Breast epithelium (tissue), 4 donors: Measurements from ENCODE around the gene SEC23B. TPM values are rescaled to one million over a fixed set of nuclear protein-coding genes. Genes with fewer than 3 reads are reported as not detected.

Source experiments
- DNase-seq, 2 donors: peaks; one replicate each; pipeline ENCODE4 v3.0.0-alpha.2; 2019; ENCODE audit warnings: low spot score in 2 of 2
- H3K27ac ChIP-seq, 2 donors: fragments of 200-600 bp; sonication (generic) in 1 of 2; one replicate each; pipeline ENCODE4 v1.5.1; 2016 to 2019; ENCODE audit warnings: mild to moderate bottlenecking in 1 of 2
- H3K27me3 ChIP-seq, 2 donors: fragments of 200-600 bp; sonication (generic) in 1 of 2; one replicate each; pipeline versions ENCODE4 v1.5.1 to v1.6.0; 2017 to 2019; ENCODE audit warnings: control low read depth in 1 of 2, mild to moderate bottlenecking in 1 of 2
- H3K36me3 ChIP-seq: fragments of 200-600 bp; one replicate; pipeline ENCODE4 v1.5.1; 2019
- H3K4me1 ChIP-seq, 2 donors: fragments of 200-600 bp; sonication (generic); one replicate each; pipeline ENCODE4 v1.5.1; 2016 to 2019; ENCODE audit warnings: control low read depth in 1 of 2
- H3K4me3 ChIP-seq, 3 donors: fragments of 200-600 bp; sonication (generic); 1 replicate in 2 of 3; 2 replicates in 1 of 3; pipeline ENCODE4 v1.5.1; 2016 to 2019; ENCODE audit warnings: mild to moderate bottlenecking in 3 of 3, moderate library complexity in 2 of 3
- H3K9me3 ChIP-seq, 2 donors: fragments of 200-600 bp; sonication (generic) in 1 of 2; one replicate each; pipeline ENCODE4 v1.5.1; 2016 to 2019; ENCODE audit warnings: control low read depth in 1 of 2
- CTCF ChIP-seq, 3 donors: fragments of 450-650 bp; IDR thresholded peaks; one replicate each; pipeline ENCODE4 v1.5.1; 2016 to 2017; ENCODE audit warnings: antibody characterized with exemption in 3 of 3, mild to moderate bottlenecking in 3 of 3, moderate library complexity in 3 of 3
- POLR2A ChIP-seq: fragments of 450-650 bp; IDR thresholded peaks from one replicate; pipeline ENCODE4 v1.6.1; 2016; ENCODE audit warnings: antibody characterized with exemption, mild to moderate bottlenecking, moderate library complexity
- POLR2AphosphoS5 ChIP-seq, 3 donors: sonication (generic); formaldehyde crosslinking; IDR thresholded peaks; one replicate each; pipeline ENCODE4 v1.6.1; 2017; ENCODE audit warnings: antibody characterized with exemption in 3 of 3
- intact Hi-C: fragments of 100-400 bp; cut with DNase I; formaldehyde crosslinking; loops from one replicate; pipeline ENCODE4 v1.15.1; 2023; ENCODE audit warnings: low total_unique reads
- total RNA-seq, 3 donors: library from RNA; depleted of rRNA; stranded (reverse); fragments of >200 nt; gene quantifications; one replicate each; pipeline ENCODE4 v1.1.0, GENCODE V29; 2016

SEC23B gene
- total RNA-seq, 3 donors from 2014 or later, result 27.0 to 57.7 (median 52.8) TPM

- Histone ChIP-seq H3K4me1 (no peaks in the 10 kb centered on the region), H3K9me3 (no peaks in the 10 kb centered on the region), H3K4me3 (no peak overlapping the region), H3K27me3 (no peaks in the 10 kb centered on the region), H3K27ac (no peak overlapping the region), H3K36me3 (no peaks in the 10 kb centered on the region)
- no peak for TF ChIP-seq CTCF (IDR thresholded peaks at IDR 0.05)
- no peak for TF ChIP-seq POLR2A
- TF ChIP-seq POLR2AphosphoS5 (IDR thresholded peaks at IDR 0.05), result no peak
- intact Hi-C loops, result no loop called here
- no peak for DNase-seq
Observed at GRCh38 chr20:18571009-18571408, 63.3 kb downstream of the SEC23B start.

GRCh38 chr20:18571578-18571977 is 63.8 kb downstream of the SEC23B start:
- Histone ChIP-seq H3K9me3 (no peaks in the 10 kb centered on the region), H3K4me3 (no peak overlapping the region), H3K36me3 (no peaks in the 10 kb centered on the region), H3K27me3 (no peaks in the 10 kb centered on the region), H3K27ac (no peak overlapping the region), H3K4me1 (no peaks in the 10 kb centered on the region)
- no peak for DNase-seq
- TF ChIP-seq POLR2A, result no peak
- TF ChIP-seq POLR2AphosphoS5 (IDR thresholded peaks at IDR 0.05), result no peak
- TF ChIP-seq CTCF (IDR thresholded peaks at IDR 0.05), result no peak
- intact Hi-C loops, result no loop called here

- no peaks in the 10 kb centered on the region for H3K36me3 ChIP-seq
- no peaks in the 10 kb centered on the region for H3K27me3 ChIP-seq
- intact Hi-C loops, result no loop called here
- H3K9me3 ChIP-seq, result no peaks in the 10 kb centered on the region
- H3K27ac ChIP-seq, result no peak overlapping the region
- H3K4me1 ChIP-seq, result no peaks in the 10 kb centered on the region
- no peak overlapping the region for H3K4me3 ChIP-seq
- TF ChIP-seq POLR2A (no peak), POLR2AphosphoS5 (IDR thresholded peaks at IDR 0.05) (no peak), CTCF (IDR thresholded peaks at IDR 0.05) (no peak)
- DNase-seq, result no peak
Observed at GRCh38 chr20:18577942-18578341, 70.2 kb downstream of the SEC23B start.

GRCh38 chr20:18578581-18578980 is 70.8 kb downstream of the SEC23B start:
- no peaks in the 10 kb centered on the region for H3K36me3 ChIP-seq
- H3K4me3 ChIP-seq, result no peak overlapping the region
- no peak overlapping the region for H3K27ac ChIP-seq
- no peaks in the 10 kb centered on the region for H3K9me3 ChIP-seq
- H3K4me1 ChIP-seq, result no peaks in the 10 kb centered on the region
- TF ChIP-seq CTCF (IDR thresholded peaks at IDR 0.05) (no peak), POLR2A (no peak), POLR2AphosphoS5 (IDR thresholded peaks at IDR 0.05) (no peak)
- H3K27me3 ChIP-seq, result no peaks in the 10 kb centered on the region
- intact Hi-C loops, result no loop called here
- DNase-seq, result no peak

GRCh38 chr20:18580012-18580411 is 72.3 kb downstream of the SEC23B start:
- TF ChIP-seq CTCF (IDR thresholded peaks at IDR 0.05) (no peak), POLR2AphosphoS5 (IDR thresholded peaks at IDR 0.05) (no peak), POLR2A (no peak)
- Histone ChIP-seq H3K4me1 (no peaks in the 10 kb centered on the region), H3K36me3 (no peaks in the 10 kb centered on the region), H3K27ac (no peak overlapping the region), H3K4me3 (no peak overlapping the region), H3K27me3 (no peaks in the 10 kb centered on the region), H3K9me3 (no peaks in the 10 kb centered on the region)
- intact Hi-C loops, result no loop called here
- DNase-seq, result no peak
